Measurements from ENCODE around the gene CEP131. TPM values are rescaled to one million over a fixed set of nuclear protein-coding genes. Genes with fewer than 3 reads are reported as not detected.

Gene CEP131
- polyA plus RNA-seq, 2 of the 4 experiments (the other 2 are of a cell fraction): 3.3 to 11.5 TPM

DNA sequence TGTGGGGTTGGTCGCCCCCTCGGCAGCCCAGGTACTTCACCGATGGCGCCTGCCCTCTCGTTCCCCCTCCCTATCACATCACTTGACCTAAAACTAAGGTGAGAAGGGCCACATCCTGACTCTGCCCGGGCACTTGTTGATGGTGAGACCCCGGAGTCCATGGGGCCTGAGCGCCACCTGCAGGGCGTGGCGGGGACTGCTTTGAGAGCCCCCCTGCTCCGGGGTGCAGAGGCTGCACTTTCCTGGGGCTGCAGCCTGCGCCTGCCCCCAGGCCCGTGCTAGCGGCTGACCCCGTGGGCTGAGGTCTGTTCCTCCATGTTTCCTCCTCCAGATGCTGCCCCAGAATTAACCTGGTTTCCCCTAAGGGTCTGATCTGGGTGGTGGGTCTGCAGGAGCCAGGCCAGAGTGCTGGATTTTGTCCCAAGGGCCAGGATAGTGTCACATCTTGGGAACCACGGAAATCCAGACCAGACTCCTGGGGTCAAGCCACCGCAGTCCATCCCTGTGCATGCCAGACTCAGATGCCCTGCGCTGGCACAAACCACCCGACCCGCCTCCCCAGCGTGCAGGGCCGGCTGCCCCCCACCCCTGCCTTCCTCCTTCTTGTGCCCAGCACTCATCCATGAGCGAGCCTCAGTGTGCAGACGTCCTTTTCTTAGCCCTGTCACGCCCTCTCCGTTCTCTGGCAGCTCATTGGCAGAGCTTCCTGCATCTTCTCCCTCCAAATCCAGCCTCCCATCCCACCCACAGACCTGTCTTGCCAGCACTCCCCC, 19.1 kb upstream of the CEP131 start:
- Histone ChIP-seq H3K9me3 (no peaks in the 10 kb centered on the region), H3K4me2 (no peak overlapping the region), H3K4me3 (no peak overlapping the region), H3K4me1 (peaks cover 19% of the 10 kb centered on the region), H3K27ac (no peak overlapping the region)
- FAIRE-seq: no peak
- ChIA-PET POLR2A (no interaction called here), CTCF (interaction anchor here (0.7 to 5.0 kb wide), 13 partner anchors 9 to 243 kb away, joined by 3 to 21 read pairs (median 4); no protein-coding TSS in a partner anchor)
- TF ChIP-seq CBX8 (IDR thresholded peaks at IDR 0.05) (no peak), MAZ (IDR thresholded peaks at IDR 0.05; ENCODE audit: borderline replicate concordance, low read depth, low read length) (peak; percentile 37; the same call in 1 of the 2 replicates), POLR2AphosphoS2 (conservative IDR thresholded peaks at IDR 0.05; ENCODE audit: low read length) (peak; percentile 73; the same call in 1 of the 2 replicates), SMC3 (IDR thresholded peaks at IDR 0.05) (no peak; the same call in 2 of the 3 replicates), TFCP2L1 (CRISPR knock-in tag; IDR thresholded peaks at IDR 0.05) (no peak), PHF8 (IDR thresholded peaks at IDR 0.05; ENCODE audit: borderline replicate concordance, low read depth) (no peak), CEBPB (IDR thresholded peaks at IDR 0.05) (no peak), ZNF302 (CRISPR knock-in tag; IDR thresholded peaks at IDR 0.05) (no peak), MAFK (IDR thresholded peaks at IDR 0.05; ENCODE audit: partially characterized antibody) (peak; percentile 47), HOXA7 (CRISPR knock-in tag; IDR thresholded peaks at IDR 0.05) (no peak), RARB (CRISPR knock-in tag; IDR thresholded peaks at IDR 0.05) (no peak), KDM5A (IDR thresholded peaks at IDR 0.05) (no peak), HEYL (CRISPR knock-in tag; IDR thresholded peaks at IDR 0.05) (no peak), BHLHE40 (IDR thresholded peaks at IDR 0.05; ENCODE audit: low read depth, low read length) (no peak), FOXS1 (CRISPR knock-in tag; IDR thresholded peaks at IDR 0.05) (no peak), RAD21 (conservative IDR thresholded peaks at IDR 0.05 in 1 of 2, IDR thresholded peaks at IDR 0.05 in 1 of 2) (peak; percentile 76 to 80), ZC3H11A (IDR thresholded peaks at IDR 0.05) (no peak), JUN (IDR thresholded peaks at IDR 0.05) (peak in 1 of 2 experiments; percentile 20; a peak in 1 of 5 replicates), SREBF2 (IDR thresholded peaks at IDR 0.05) (no peak), RFX5 (IDR thresholded peaks at IDR 0.05) (no peak)
- TF ChIP-seq, protein P1, sequence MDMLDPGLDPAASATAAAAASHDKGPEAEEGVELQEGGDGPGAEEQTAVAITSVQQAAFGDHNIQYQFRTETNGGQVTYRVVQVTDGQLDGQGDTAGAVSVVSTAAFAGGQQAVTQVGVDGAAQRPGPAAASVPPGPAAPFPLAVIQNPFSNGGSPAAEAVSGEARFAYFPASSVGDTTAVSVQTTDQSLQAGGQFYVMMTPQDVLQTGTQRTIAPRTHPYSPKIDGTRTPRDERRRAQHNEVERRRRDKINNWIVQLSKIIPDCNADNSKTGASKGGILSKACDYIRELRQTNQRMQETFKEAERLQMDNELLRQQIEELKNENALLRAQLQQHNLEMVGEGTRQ (IDR thresholded peaks at IDR 0.05): no peak
- TF ChIP-seq, protein P2, sequence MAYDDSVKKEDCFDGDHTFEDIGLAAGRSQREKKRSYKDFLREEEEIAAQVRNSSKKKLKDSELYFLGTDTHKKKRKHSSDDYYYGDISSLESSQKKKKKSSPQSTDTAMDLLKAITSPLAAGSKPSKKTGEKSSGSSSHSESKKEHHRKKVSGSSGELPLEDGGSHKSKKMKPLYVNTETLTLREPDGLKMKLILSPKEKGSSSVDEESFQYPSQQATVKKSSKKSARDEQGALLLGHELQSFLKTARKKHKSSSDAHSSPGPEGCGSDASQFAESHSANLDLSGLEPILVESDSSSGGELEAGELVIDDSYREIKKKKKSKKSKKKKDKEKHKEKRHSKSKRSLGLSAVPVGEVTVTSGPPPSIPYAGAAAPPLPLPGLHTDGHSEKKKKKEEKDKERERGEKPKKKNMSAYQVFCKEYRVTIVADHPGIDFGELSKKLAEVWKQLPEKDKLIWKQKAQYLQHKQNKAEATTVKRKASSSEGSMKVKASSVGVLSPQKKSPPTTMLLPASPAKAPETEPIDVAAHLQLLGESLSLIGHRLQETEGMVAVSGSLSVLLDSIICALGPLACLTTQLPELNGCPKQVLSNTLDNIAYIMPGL (CRISPR knock-in tag; IDR thresholded peaks at IDR 0.05; ENCODE audit: borderline replicate concordance): no peak
- TF ChIP-seq, protein P3, sequence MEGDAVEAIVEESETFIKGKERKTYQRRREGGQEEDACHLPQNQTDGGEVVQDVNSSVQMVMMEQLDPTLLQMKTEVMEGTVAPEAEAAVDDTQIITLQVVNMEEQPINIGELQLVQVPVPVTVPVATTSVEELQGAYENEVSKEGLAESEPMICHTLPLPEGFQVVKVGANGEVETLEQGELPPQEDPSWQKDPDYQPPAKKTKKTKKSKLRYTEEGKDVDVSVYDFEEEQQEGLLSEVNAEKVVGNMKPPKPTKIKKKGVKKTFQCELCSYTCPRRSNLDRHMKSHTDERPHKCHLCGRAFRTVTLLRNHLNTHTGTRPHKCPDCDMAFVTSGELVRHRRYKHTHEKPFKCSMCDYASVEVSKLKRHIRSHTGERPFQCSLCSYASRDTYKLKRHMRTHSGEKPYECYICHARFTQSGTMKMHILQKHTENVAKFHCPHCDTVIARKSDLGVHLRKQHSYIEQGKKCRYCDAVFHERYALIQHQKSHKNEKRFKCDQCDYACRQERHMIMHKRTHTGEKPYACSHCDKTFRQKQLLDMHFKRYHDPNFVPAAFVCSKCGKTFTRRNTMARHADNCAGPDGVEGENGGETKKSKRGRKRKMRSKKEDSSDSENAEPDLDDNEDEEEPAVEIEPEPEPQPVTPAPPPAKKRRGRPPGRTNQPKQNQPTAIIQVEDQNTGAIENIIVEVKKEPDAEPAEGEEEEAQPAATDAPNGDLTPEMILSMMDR (IDR thresholded peaks at IDR 0.05): peak; percentile 80
- DNase-seq (ENCODE audit: low read depth in 1 of 2, low spot score in 1 of 2): peak; percentile 63 to 89
- ATAC-seq: peak; percentile 8 to 31; a peak in 3 of 6 replicates
- 60% methylated on average over 18 of the region's 26 CpGs for WGBS (ENCODE audit: missing lambda C conversion rate)

All from A549 (cell line).